ENCODE measurements around the gene MLPH.

- TF ChIP-seq CTCF (IDR thresholded peaks at IDR 0.05) (no peak), EP300 (IDR thresholded peaks at IDR 0.05) (no peak)
Observed at GRCh38 chr2:237563816-237564215, 76.8 kb downstream of the MLPH start.
